NT2/D1 (cell line): ENCODE measurements around the gene ACTN4.

Experiments used
- YY1 ChIP-seq: IDR thresholded peaks from 2 replicates; pipeline ENCODE4 v1.6.1; 2011; ENCODE audit not compliant: insufficient read length, insufficient read depth
- ZNF274 ChIP-seq: IDR thresholded peaks from 2 replicates; pipeline ENCODE4 v1.6.1; 2011; ENCODE audit warnings: mild to moderate bottlenecking, low read depth, low read length

DNA sequence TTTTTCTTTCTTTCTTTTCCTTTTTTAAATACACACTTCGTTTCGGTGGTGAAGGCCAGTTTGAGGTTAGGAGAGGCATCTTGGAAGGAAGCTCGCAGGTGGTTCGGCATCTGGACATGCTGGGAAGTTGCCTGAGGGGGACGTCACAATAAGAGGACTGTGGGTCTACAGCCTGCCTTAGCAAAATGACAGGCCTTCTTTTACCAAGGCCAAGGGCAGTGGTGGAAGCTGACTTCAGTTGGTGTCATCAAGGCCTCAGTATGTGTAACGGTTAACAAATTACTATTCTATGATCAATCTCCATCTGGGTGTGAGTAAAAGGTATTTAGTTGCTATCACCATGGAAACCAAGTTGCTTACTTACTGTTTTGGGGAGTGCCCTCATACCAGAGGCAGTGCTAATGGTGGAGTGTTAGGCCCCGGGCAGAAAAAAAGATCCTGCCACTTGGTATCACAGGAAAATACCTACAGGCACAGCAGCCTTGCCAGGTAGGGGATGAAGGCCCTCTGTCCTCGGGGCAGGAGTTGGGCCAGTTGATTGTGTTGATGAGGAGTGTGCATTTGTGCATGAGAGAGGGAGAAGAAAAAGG lies 10.3 kb downstream of the ACTN4 start:
- TF ChIP-seq ZNF274 (no peak), YY1 (no peak)
